MCF 10A (cell line): ENCODE data around the gene RABGGTB. TPM values are rescaled to one million over a fixed set of nuclear protein-coding genes. Genes with fewer than 3 reads are reported as not detected.
"Not testable (repeated sequence)": the region's sequence is repeated elsewhere in the genome, so short reads cannot be mapped to it uniquely, and the experiment has no call there.

Source experiments
- BruUV-seq: library from RNA; stranded (reverse); fragments of 400-500 nt; replicated peaks from 2 replicates; lab custom pipeline; 2021; lab: Mats Ljungman, UMichigan
- CTCF ChIA-PET: fragments of 300-600 bp; sonication (Branson Sonifier 250); formaldehyde crosslinking; extraction: SDS; loops from one replicate; lab custom pipeline; 2021; ENCODE audit warnings: antibody characterized with exemption, inconsistent platforms; lab: Yijun Ruan, JAX
- POLR2A ChIA-PET: fragments of 300-600, 350-650 bp; sonication (Branson Sonifier 250); formaldehyde crosslinking; extraction: SDS; loops from one replicate; lab custom pipeline; 2020; ENCODE audit warnings: antibody characterized with exemption, inconsistent platforms; lab: Yijun Ruan, JAX
- DNase-seq: peaks from one replicate; pipeline ENCODE4 v3.0.0-alpha.2; 2018; ENCODE audit not compliant: unreplicated experiment
- H3K27ac Mint-ChIP-seq: one replicate; pipeline ENCODE4 v1.8.0; 2022; ENCODE audit warnings: mild to moderate bottlenecking, low read depth, mixed read lengths; ENCODE audit not compliant: unreplicated experiment
- H3K27me3 Mint-ChIP-seq: one replicate; pipeline ENCODE4 v1.8.0; 2022; ENCODE audit warnings: mixed read lengths; ENCODE audit not compliant: insufficient read depth, unreplicated experiment
- H3K36me3 Mint-ChIP-seq: one replicate; pipeline ENCODE4 v1.8.0; 2022; ENCODE audit warnings: mild to moderate bottlenecking, moderate library complexity, mixed read lengths; ENCODE audit not compliant: insufficient read depth, unreplicated experiment
- H3K4me1 Mint-ChIP-seq: one replicate; pipeline ENCODE4 v1.8.0; 2022; ENCODE audit warnings: mixed read lengths; ENCODE audit not compliant: insufficient read depth, unreplicated experiment
- H3K4me3 Mint-ChIP-seq: one replicate; pipeline ENCODE4 v1.8.0; 2022; ENCODE audit warnings: mild to moderate bottlenecking, moderate library complexity, mixed read lengths; ENCODE audit not compliant: unreplicated experiment
- H3K9me3 Mint-ChIP-seq: one replicate; pipeline ENCODE4 v1.8.0; 2022; ENCODE audit warnings: mixed read lengths; ENCODE audit not compliant: unreplicated experiment
- CTCF ChIP-seq: fragments of 200-600 bp; IDR thresholded peaks from one replicate; pipeline ENCODE4 v1.8.0; 2022; ENCODE audit warnings: antibody characterized with exemption, mild to moderate bottlenecking; ENCODE audit not compliant: unreplicated experiment
- intact Hi-C: fragments of 100-400 bp; cut with micrococcal nuclease; formaldehyde crosslinking; loops from 2 replicates; pipeline ENCODE4 v1.14.1; 2022
- total RNA-seq: library from RNA; stranded (reverse); gene quantifications from 2 replicates; pipeline ENCODE4 v1.2.3, GENCODE V29; 2022

The RABGGTB gene
- total RNA-seq, 1 experiment from 2014 or later, result 127 TPM

DNA sequence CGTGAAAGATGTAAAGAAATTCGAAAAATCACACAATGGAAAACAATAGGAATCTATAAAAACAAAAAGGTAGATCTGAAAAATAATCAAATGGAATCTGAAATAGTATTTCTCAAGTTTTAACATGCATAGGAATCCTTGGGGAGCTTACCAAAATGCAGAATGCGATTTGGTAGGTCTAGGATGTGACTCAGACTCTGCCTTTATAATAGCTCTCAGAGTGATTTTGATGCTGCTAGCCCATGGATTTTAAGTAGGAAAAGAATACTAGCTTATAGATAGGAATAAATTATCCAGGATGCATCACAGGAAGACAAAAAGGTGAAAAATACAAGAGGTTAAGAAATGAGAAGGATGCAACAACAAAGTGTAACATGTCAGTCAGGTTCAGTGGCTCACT lies 14.1 kb upstream of the RABGGTB start:
- Mint-ChIP-seq H3K9me3 (no peaks in the 10 kb centered on the region), H3K27me3 (no peaks in the 10 kb centered on the region), H3K27ac (no peak overlapping the region), H3K36me3 (peaks cover 4% of the 10 kb centered on the region), H3K4me3 (no peak overlapping the region), H3K4me1 (peaks cover 10% of the 10 kb centered on the region)
- CTCF ChIA-PET, result no interaction called here
- DNase-seq, result no peak
- POLR2A ChIA-PET, result interaction anchor here (0.5 kb wide), 1 partner anchor 290 kb away, joined by 3 read pairs; no protein-coding TSS in a partner anchor
- intact Hi-C loops, result no loop called here
- BruUV-seq, result no TSS peak
- no peak for TF ChIP-seq CTCF

DNA sequence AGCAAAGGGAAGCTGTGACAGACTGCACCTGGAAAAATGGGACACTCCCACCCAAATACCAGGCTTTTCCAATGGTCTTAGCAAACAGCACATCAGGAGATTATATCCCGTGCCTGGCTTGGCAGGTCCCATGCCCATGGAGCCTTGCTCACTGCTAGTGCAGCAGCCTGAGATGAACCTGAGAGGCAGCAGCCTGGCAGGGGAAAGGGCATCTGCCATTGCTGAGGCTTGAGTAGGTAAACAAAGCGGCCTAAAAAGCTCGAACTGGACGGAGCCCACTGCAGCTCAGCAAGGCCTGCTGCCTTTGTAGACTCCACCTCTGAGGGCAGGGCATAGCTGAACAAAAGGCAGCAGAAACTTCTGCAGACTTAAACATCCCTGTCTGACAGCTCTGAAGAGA lies 8.2 kb upstream of the RABGGTB start:
- intact Hi-C loops, CTCF ChIA-PET, H3K9me3 Mint-ChIP-seq, H3K4me1 Mint-ChIP-seq, DNase-seq, BruUV-seq, H3K4me3 Mint-ChIP-seq, H3K27ac Mint-ChIP-seq, H3K27me3 Mint-ChIP-seq, H3K36me3 Mint-ChIP-seq: not testable (repeated sequence)
- POLR2A ChIA-PET, result interaction anchor here (0.9 kb wide), 1 partner anchor 8 kb away, joined by 3 read pairs; no protein-coding TSS in a partner anchor

DNA sequence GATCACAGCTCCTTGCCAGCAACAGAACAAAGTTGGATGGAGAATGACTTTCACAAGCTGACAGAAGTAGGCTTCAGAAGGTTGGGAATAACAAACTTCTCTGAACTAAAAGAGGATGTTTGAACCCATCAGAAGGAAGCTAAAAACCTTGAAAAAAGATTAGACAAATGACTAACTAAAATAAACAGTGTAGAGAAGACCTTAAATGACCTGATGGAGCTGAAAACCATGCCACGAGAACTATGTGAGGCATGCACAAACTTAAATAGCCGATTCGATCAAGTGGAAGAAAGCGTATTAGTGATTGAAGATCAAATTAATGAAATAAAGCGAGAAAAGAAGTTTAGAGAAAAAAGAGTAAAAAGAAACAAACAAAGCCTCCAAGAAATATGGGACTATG lies 7.4 kb upstream of the RABGGTB start:
- H3K4me1 Mint-ChIP-seq, H3K9me3 Mint-ChIP-seq, H3K27ac Mint-ChIP-seq, H3K27me3 Mint-ChIP-seq, H3K36me3 Mint-ChIP-seq, BruUV-seq, H3K4me3 Mint-ChIP-seq, intact Hi-C loops, DNase-seq: not testable (repeated sequence)
- POLR2A ChIA-PET, result interaction anchor here (0.8 kb wide), 1 partner anchor 8 kb away, joined by 3 read pairs; no protein-coding TSS in a partner anchor
- CTCF ChIA-PET, result interaction anchor here (1.7 kb wide), 1 partner anchor 12 kb away, joined by 3 read pairs; no protein-coding TSS in a partner anchor

DNA sequence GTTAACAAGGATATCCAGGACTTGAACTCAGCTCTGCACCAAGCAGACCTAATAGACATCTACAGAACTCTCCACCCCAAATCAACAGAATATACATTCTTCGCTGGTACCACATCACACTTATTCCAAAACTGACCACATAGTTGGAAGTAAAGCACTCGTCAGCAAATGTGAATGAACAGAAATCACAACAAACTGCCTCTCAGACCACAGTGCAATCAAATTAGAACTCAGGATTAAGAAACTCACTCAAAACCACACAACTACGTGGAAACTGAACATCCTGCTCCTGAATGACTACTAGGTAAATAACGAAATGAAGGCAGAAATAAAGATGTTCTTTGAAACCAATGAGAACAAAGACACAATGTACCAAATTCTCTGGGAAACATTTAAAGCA lies 5.9 kb upstream of the RABGGTB start:
- H3K9me3 Mint-ChIP-seq, H3K4me3 Mint-ChIP-seq, H3K27me3 Mint-ChIP-seq, H3K4me1 Mint-ChIP-seq, BruUV-seq, POLR2A ChIA-PET, H3K27ac Mint-ChIP-seq, DNase-seq, intact Hi-C loops, H3K36me3 Mint-ChIP-seq: not testable (repeated sequence)
- CTCF ChIA-PET, result interaction anchor here (0.6 to 1.7 kb wide), 3 partner anchors 11 to 1317 kb away, joined by 3 read pairs; partner anchors contain the start of gene TYW3

GRCh38 chr1:75783920-75784319 lies 2.1 kb upstream of the RABGGTB start:
- intact Hi-C loops, CTCF ChIA-PET, DNase-seq, H3K27ac Mint-ChIP-seq, BruUV-seq, H3K4me3 Mint-ChIP-seq, H3K4me1 Mint-ChIP-seq, H3K9me3 Mint-ChIP-seq, H3K27me3 Mint-ChIP-seq: not testable (repeated sequence)
- POLR2A ChIA-PET, result interaction anchor here (0.7 kb wide), 2 partner anchors 18 to 60 kb away, joined by 3 read pairs; no protein-coding TSS in a partner anchor
- H3K36me3 Mint-ChIP-seq, result peaks cover 31% of the 10 kb centered on the region
